Hepatocyte (in vitro differentiated cells): ENCODE measurements around the gene COMMD3. TPM values are rescaled to one million over a fixed set of nuclear protein-coding genes. Genes with fewer than 3 reads are reported as not detected.

ENCODE experiments used
- DNase-seq: peaks from one replicate; pipeline ENCODE4 v3.0.0-alpha.2; 2016; ENCODE audit warnings: low spot score
- H2AFZ ChIP-seq: fragments of 200-600 bp; sonication (generic); 2 replicates; pipeline ENCODE4 v1.6.0; 2016; ENCODE audit warnings: antibody characterized with exemption, mild to moderate bottlenecking
- H3K27ac ChIP-seq: fragments of 200-600 bp; sonication (generic); 2 replicates; pipeline ENCODE4 v1.5.1; 2016; ENCODE audit warnings: mild to moderate bottlenecking
- H3K27me3 ChIP-seq: fragments of 200-600 bp; sonication (generic); 2 replicates; pipeline ENCODE4 v1.6.1; 2016
- H3K36me3 ChIP-seq: fragments of 200-600 bp; sonication (generic); replicated peaks from 2 replicates; pipeline ENCODE4 v1.5.1; 2016; ENCODE audit warnings: low read depth; ENCODE audit not compliant: insufficient read depth
- H3K4me1 ChIP-seq: fragments of 200-600 bp; sonication (generic); 2 replicates; pipeline ENCODE4 v1.5.1; 2016; ENCODE audit warnings: mild to moderate bottlenecking, moderate library complexity; ENCODE audit not compliant: insufficient read depth
- H3K4me2 ChIP-seq: fragments of 200-600 bp; sonication (generic); 2 replicates; pipeline ENCODE4 v1.6.0; 2016
- H3K4me3 ChIP-seq: fragments of 200-600 bp; sonication (generic); 2 replicates; pipeline ENCODE4 v1.5.1; 2016; ENCODE audit warnings: mild to moderate bottlenecking
- H3K79me2 ChIP-seq: fragments of 200-600 bp; sonication (generic); 2 replicates; pipeline ENCODE4 v1.6.0; 2017; ENCODE audit warnings: mild to moderate bottlenecking
- H3K9me2 ChIP-seq: fragments of 200-600 bp; sonication (generic); replicated peaks from 2 replicates; pipeline ENCODE4 v1.6.0; 2017; ENCODE audit warnings: mild to moderate bottlenecking; ENCODE audit not compliant: insufficient read depth
- H3K9me3 ChIP-seq: fragments of 200-600 bp; sonication (generic); 2 replicates; pipeline ENCODE4 v1.5.1; 2016; ENCODE audit warnings: low read depth, mild to moderate bottlenecking
- H4K20me1 ChIP-seq: fragments of 200-600 bp; sonication (generic); 2 replicates; pipeline ENCODE4 v1.6.0; 2016; ENCODE audit warnings: mild to moderate bottlenecking; ENCODE audit not compliant: insufficient read depth, poor library complexity, severe bottlenecking
- CTCF ChIP-seq: fragments of 200-600 bp; sonication (generic); IDR thresholded peaks from 2 replicates; pipeline ENCODE4 v1.5.1; 2016; ENCODE audit warnings: antibody characterized with exemption, mild to moderate bottlenecking; ENCODE audit not compliant: poor library complexity
- EZH2 ChIP-seq: fragments of 200-600 bp; sonication (generic); IDR thresholded peaks from 2 replicates; pipeline ENCODE4 v1.6.1; 2016; ENCODE audit warnings: antibody characterized with exemption, mild to moderate bottlenecking, borderline replicate concordance
- EZH2phosphoT487 ChIP-seq: fragments of 200-600 bp; sonication (generic); IDR thresholded peaks from one replicate; pipeline ENCODE4 v1.6.1; 2018; ENCODE audit warnings: antibody characterized with exemption, mild to moderate bottlenecking, low read depth, moderate library complexity; ENCODE audit not compliant: unreplicated experiment, severe bottlenecking
- WGBS: methylation state at CpG from one replicate; pipeline ENCODE4 v1.1.6; 2016; ENCODE audit warnings: low lambda C conversion rate; ENCODE audit errors: missing lambda C conversion rate; 5-methylcytosine and 5-hydroxymethylcytosine counted together
- polyA plus RNA-seq: library from polyadenylated mRNA; unstranded; fragments of >200 nt; fragmentation: Nextera tagmentation; extraction: Ambion mirVana; gene quantifications from 2 replicates; pipeline ENCODE4 v1.2.1, GENCODE V29; 2016
- total RNA-seq: library from RNA; depleted of rRNA; stranded (reverse); fragments of >200 nt; gene quantifications from 2 replicates; pipeline ENCODE4 v1.2.3, GENCODE V29; 2014

COMMD3 gene
- total and polyA plus RNA-seq, 2 experiments from 2014 or later, result 55.1 to 92.3 TPM

- peak overlapping the region; percentile 91 for H3K4me2 ChIP-seq
- peak overlapping the region; percentile 85 for H2AFZ ChIP-seq
- H3K27me3 ChIP-seq, result peaks cover 84% of the 10 kb centered on the region
- no peaks in the 10 kb centered on the region for H3K9me2 ChIP-seq
- H3K4me3 ChIP-seq, result peak overlapping the region; percentile 38
- WGBS, result 4% methylated on average over 71 of the region's 71 CpGs
- DNase-seq, result peak; percentile 72
- peaks cover 30% of the 10 kb centered on the region for H3K4me1 ChIP-seq
- TF ChIP-seq EZH2phosphoT487, result peak; percentile 32
- TF ChIP-seq EZH2, result peak; percentile 67
- no peak for TF ChIP-seq CTCF
- no peaks in the 10 kb centered on the region for H3K9me3 ChIP-seq
- H3K27ac ChIP-seq, result no peak overlapping the region
- H3K36me3 ChIP-seq, result no peaks in the 10 kb centered on the region
- H3K79me2 ChIP-seq, result no peaks in the 10 kb centered on the region
- no peaks in the 10 kb centered on the region for H4K20me1 ChIP-seq
Observed at GRCh38 chr10:22335173-22335933, 19.2 kb downstream of the COMMD3 start.

DNA sequence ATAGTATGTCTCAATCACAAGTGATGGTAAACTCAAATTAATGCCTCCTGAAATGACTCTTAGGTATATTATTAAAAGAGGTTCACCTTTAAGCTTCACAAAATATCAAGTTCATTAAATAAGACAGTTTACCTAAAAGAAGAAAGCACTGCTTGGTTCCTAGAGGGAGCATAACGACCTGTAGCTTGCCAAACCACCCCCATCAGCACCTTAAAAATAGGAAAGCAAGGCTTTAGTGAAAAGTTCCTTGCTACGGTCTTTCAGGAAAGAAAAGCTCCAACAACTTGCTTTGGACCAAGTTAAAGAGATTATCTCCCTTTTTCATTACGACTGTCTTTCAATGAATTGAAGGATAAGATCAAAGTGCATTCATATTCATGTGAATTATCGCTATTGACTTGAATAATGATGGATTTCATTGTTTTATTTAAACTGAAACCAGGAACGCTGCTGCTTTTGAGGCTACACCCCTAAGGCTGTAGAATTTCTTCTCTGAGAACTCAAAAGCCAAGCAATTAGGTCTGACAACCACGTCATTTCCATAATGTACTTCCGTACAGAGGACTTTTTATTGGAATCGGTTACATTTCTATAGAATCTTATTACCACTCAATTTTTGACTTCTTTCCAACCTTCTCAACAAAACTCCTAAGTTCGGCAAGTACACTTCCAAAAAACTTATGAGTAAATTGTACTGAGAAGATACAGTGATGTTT, 22.2 kb downstream of the COMMD3 start:
- H3K27me3 ChIP-seq, result peaks cover 86% of the 10 kb centered on the region
- no peak overlapping the region for H2AFZ ChIP-seq
- H3K9me3 ChIP-seq, result no peaks in the 10 kb centered on the region
- H3K9me2 ChIP-seq, result no peaks in the 10 kb centered on the region
- no peak overlapping the region for H3K4me2 ChIP-seq
- no peaks in the 10 kb centered on the region for H3K36me3 ChIP-seq
- H3K4me3 ChIP-seq, result no peak overlapping the region
- TF ChIP-seq EZH2phosphoT487 (peak; percentile 60), EZH2 (no peak)
- no peaks in the 10 kb centered on the region for H3K79me2 ChIP-seq
- WGBS, result 18% methylated on average over 9 of the region's 9 CpGs
- peaks cover 37% of the 10 kb centered on the region for H3K4me1 ChIP-seq
- no peaks in the 10 kb centered on the region for H4K20me1 ChIP-seq
- DNase-seq, result no peak
- no peak overlapping the region for H3K27ac ChIP-seq

DNA sequence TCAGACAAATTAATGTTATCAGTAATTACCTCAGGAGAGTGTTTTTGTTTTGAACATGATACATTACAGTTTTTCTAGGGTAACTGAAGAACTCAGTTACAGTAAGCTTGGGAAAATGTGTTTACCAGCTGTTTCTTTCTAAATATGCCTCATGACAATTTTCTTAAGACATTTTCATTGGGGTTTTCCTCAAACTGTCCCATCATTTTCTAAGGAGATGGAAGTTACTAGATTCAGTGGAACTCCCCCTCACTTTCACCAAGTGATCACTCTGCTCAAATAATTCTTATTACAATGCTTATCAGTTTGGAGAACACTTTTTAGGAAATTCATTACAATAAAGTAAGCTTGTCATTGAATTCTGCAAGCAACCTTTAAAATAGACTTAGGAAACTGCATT, 22.7 kb downstream of the COMMD3 start:
- H2AFZ ChIP-seq, result no peak overlapping the region
- H3K27ac ChIP-seq, result no peak overlapping the region
- no peaks in the 10 kb centered on the region for H3K36me3 ChIP-seq
- no peak overlapping the region for H3K4me2 ChIP-seq
- H4K20me1 ChIP-seq, result no peaks in the 10 kb centered on the region
- H3K9me3 ChIP-seq, result no peaks in the 10 kb centered on the region
- peaks cover 35% of the 10 kb centered on the region for H3K4me1 ChIP-seq
- DNase-seq, result no peak
- peaks cover 86% of the 10 kb centered on the region for H3K27me3 ChIP-seq
- no peak for TF ChIP-seq CTCF
- no peak for TF ChIP-seq EZH2phosphoT487
- TF ChIP-seq EZH2, result no peak
- no peak overlapping the region for H3K4me3 ChIP-seq
- H3K9me2 ChIP-seq, result no peaks in the 10 kb centered on the region
- no peaks in the 10 kb centered on the region for H3K79me2 ChIP-seq

DNA sequence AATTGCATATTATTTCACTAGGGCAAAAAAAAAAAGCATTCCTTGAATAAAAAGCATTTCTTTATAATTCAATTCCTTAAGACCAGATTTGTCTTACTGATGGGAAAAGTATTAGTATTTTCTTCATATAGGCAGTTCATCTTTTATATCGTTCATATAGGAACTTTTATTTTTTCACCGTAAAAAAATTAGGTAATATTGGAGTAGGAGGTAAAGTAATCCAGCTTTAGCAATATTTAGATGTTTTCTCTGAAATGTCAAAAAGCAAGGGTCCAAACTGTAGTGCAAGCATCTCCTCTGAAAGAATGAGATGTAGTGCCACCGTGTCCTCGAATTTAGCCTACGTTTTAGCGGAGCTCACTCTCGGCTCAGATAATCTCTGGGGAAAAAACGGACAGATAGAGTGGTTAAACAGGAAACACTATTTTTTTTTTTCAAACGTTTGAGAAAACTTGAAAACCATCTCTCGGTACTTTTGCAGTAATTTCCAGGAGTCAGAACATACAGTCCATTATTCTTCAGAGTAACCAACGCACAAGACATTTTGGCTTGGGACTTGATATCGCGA, 23.7 kb downstream of the COMMD3 start:
- TF ChIP-seq EZH2phosphoT487, result no peak
- no peak for TF ChIP-seq CTCF
- no peak for TF ChIP-seq EZH2
- peak overlapping the region; percentile 97 for H3K4me2 ChIP-seq
- peak overlapping the region; percentile 80 for H3K4me3 ChIP-seq
- H3K9me3 ChIP-seq, result no peaks in the 10 kb centered on the region
- H3K9me2 ChIP-seq, result no peaks in the 10 kb centered on the region
- H2AFZ ChIP-seq, result peak overlapping the region; percentile 90
- no peaks in the 10 kb centered on the region for H3K79me2 ChIP-seq
- WGBS, result 4% methylated on average over 13 of the region's 13 CpGs
- H4K20me1 ChIP-seq, result no peaks in the 10 kb centered on the region
- no peak for DNase-seq
- H3K27ac ChIP-seq, result peak overlapping the region; percentile 3
- H3K4me1 ChIP-seq, result peaks cover 26% of the 10 kb centered on the region
- peaks cover 86% of the 10 kb centered on the region for H3K27me3 ChIP-seq
- no peaks in the 10 kb centered on the region for H3K36me3 ChIP-seq
